A673 (cell line): ENCODE measurements around the gene RUBCNL.

Experiments
- EZH2 ChIP-seq: fragments of 200-600 bp; sonication (generic); IDR thresholded peaks from 2 replicates; pipeline ENCODE4 v1.6.1; 2017; ENCODE audit warnings: borderline replicate concordance, low read depth, mild to moderate bottlenecking, mixed read lengths, antibody characterized with exemption, low read length; ENCODE audit not compliant: poor library complexity, severe bottlenecking
- TF ChIP-seq, protein P1 (sequence below): fragments of 300-800, 200-600 bp; sonication (generic); conservative IDR thresholded peaks from 2 replicates; pipeline ENCODE4 v1.5.1; 2017; ENCODE audit warnings: low read depth, mild to moderate bottlenecking, antibody characterized with exemption, low read length, moderate library complexity, mixed read lengths

DNA sequence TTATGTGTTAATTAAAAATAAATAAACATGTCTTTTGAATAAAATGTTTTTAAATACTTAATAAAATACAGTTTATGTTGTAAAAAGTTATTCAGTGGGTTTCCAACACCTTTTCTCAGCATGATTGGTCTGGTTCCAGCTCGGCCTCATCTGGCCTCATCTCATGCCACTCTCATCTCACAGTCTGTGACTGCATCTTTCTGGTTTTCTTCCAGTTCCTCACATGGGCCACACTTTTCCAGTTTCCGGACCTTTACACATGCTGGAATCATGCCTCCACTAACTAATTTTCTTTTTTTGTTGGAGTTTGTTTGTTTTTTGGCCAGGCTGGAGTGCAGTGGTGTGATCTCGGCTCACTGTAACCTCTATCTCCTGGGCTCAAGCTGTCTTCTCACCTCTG is 82.5 kb downstream of the RUBCNL start:
- TF ChIP-seq, protein P1, sequence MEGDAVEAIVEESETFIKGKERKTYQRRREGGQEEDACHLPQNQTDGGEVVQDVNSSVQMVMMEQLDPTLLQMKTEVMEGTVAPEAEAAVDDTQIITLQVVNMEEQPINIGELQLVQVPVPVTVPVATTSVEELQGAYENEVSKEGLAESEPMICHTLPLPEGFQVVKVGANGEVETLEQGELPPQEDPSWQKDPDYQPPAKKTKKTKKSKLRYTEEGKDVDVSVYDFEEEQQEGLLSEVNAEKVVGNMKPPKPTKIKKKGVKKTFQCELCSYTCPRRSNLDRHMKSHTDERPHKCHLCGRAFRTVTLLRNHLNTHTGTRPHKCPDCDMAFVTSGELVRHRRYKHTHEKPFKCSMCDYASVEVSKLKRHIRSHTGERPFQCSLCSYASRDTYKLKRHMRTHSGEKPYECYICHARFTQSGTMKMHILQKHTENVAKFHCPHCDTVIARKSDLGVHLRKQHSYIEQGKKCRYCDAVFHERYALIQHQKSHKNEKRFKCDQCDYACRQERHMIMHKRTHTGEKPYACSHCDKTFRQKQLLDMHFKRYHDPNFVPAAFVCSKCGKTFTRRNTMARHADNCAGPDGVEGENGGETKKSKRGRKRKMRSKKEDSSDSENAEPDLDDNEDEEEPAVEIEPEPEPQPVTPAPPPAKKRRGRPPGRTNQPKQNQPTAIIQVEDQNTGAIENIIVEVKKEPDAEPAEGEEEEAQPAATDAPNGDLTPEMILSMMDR, result no peak
- TF ChIP-seq EZH2, result no peak
